H1 (cell line): ENCODE data around the gene TEN1. TPM values are rescaled to one million over a fixed set of nuclear protein-coding genes. Genes with fewer than 3 reads are reported as not detected.

Source experiments
- CTCF ChIA-PET: fragments of 300-600 bp; sonication (Branson Sonifier 250); formaldehyde crosslinking; loops from one replicate; lab custom pipeline; 2021; ENCODE audit not compliant: partially characterized antibody; lab: Charles Lee
- POLR2A ChIA-PET: fragments of 300-600 bp; sonication (Branson Sonifier 250); formaldehyde crosslinking; loops from one replicate; lab custom pipeline; 2021; ENCODE audit warnings: inconsistent platforms; ENCODE audit not compliant: partially characterized antibody; lab: Charles Lee
- DNase-seq, 2 experiments: peaks; one replicate each; pipeline versions ENCODE4 v3.0.0 to v3.0.0-alpha.2; 2010 to 2022; ENCODE audit warnings: low spot score in 2 of 2, low read depth in 1 of 2, mixed read lengths in 1 of 2
- FAIRE-seq: peaks from 2 replicates; lab custom pipeline; 2011; peaks lifted over from hg19 to GRCh38; lab: Jason Lieb, UNC
- H2AFZ ChIP-seq: 2 replicates; pipeline ENCODE4 v1.8.1; 2012; ENCODE audit warnings: low read length, inconsistent platforms
- H2AK5ac ChIP-seq: 2 replicates; pipeline ENCODE4 v1.6.1; 2013; ENCODE audit warnings: low read depth, low read length
- H2BK120ac ChIP-seq: replicated peaks from 2 replicates; pipeline ENCODE3; 2013; ENCODE audit warnings: low read depth, low read length, inconsistent platforms
- H2BK12ac ChIP-seq: 2 replicates; pipeline ENCODE4 v1.6.1; 2013; ENCODE audit warnings: low read depth, low read length
- H2BK15ac ChIP-seq: 2 replicates; pipeline ENCODE4 v1.6.1; 2013; ENCODE audit warnings: low read length
- H2BK20ac ChIP-seq: 2 replicates; pipeline ENCODE4 v1.6.1; 2013; ENCODE audit warnings: low read length
- H2BK5ac ChIP-seq: 2 replicates; pipeline ENCODE4 v1.6.1; 2013; ENCODE audit warnings: low read depth, low read length
- H3K14ac ChIP-seq: 2 replicates; pipeline ENCODE4 v1.6.1; 2013; ENCODE audit warnings: inconsistent platforms; ENCODE audit not compliant: insufficient read length
- H3K18ac ChIP-seq: 2 replicates; pipeline ENCODE4 v1.6.1; 2013; ENCODE audit warnings: low read length; ENCODE audit errors: extremely low read depth
- H3K23ac ChIP-seq: 2 replicates; pipeline ENCODE4 v1.6.1; 2013; ENCODE audit warnings: inconsistent platforms; ENCODE audit not compliant: insufficient read length
- H3K23me2 ChIP-seq: 2 replicates; pipeline ENCODE4 v1.6.1; 2013; ENCODE audit warnings: low read depth, low read length
- H3K27ac ChIP-seq: 2 replicates; pipeline ENCODE4 v1.6.1; 2011; ENCODE audit warnings: low read depth, low read length, inconsistent platforms
- H3K27me3 ChIP-seq, 4 experiments: replicated peaks in 1 of 4; 1 replicate in 1 of 4; 2 replicates in 3 of 4; pipeline versions ENCODE4 v1.6.1 to v1.8.1; 2011 to 2013; ENCODE audit warnings: low read length in 3 of 4, mild to moderate bottlenecking in 3 of 4, inconsistent platforms in 2 of 4, mixed read lengths in 2 of 4, moderate library complexity in 1 of 4; ENCODE audit not compliant: control insufficient read depth in 3 of 4, insufficient read depth in 3 of 4; ENCODE audit errors: extremely low read depth in 1 of 4
- H3K36me3 ChIP-seq, 4 experiments: 2 replicates each; pipeline versions ENCODE4 v1.6.1 to v1.8.1; 2011 to 2013; ENCODE audit warnings: mild to moderate bottlenecking in 4 of 4, low read length in 3 of 4, moderate library complexity in 2 of 4, control low read depth in 1 of 4, inconsistent platforms in 1 of 4; ENCODE audit not compliant: insufficient read depth in 4 of 4, control insufficient read depth in 2 of 4
- H3K4ac ChIP-seq: replicated peaks from 2 replicates; pipeline ENCODE3; 2013; ENCODE audit warnings: low read length, low read depth, mixed read lengths, inconsistent platforms; ENCODE audit not compliant: insufficient read length
- H3K4me1 ChIP-seq, 4 experiments: replicated peaks in 1 of 4; 1 replicate in 1 of 4; 2 replicates in 3 of 4; pipeline versions ENCODE4 v1.6.1 to v1.8.1; 2011 to 2013; ENCODE audit warnings: low read length in 3 of 4, inconsistent platforms in 2 of 4, mixed read lengths in 1 of 4; ENCODE audit not compliant: insufficient read depth in 4 of 4, control insufficient read depth in 3 of 4
- H3K4me2 ChIP-seq, 2 experiments: 2 replicates each; pipeline versions ENCODE4 v1.6.1 to v1.8.1; 2011 to 2013; ENCODE audit warnings: low read depth in 2 of 2, low read length in 2 of 2, control low read depth in 1 of 2, inconsistent platforms in 1 of 2, mild to moderate bottlenecking in 1 of 2; ENCODE audit not compliant: insufficient read depth in 1 of 2
- H3K4me3 ChIP-seq, 4 experiments: fragments of 200-600, 300-600 bp in 1 of 4; sonication (generic), shearing (Covaris generic), sonication (Bioruptor Twin) in 1 of 4; 2 replicates each; pipeline versions ENCODE4 v1.5.1 to v1.8.1; 2011 to 2016; ENCODE audit warnings: low read length in 4 of 4, low read depth in 3 of 4, control low read depth in 2 of 4, inconsistent platforms in 2 of 4, mild to moderate bottlenecking in 2 of 4, mixed read lengths in 1 of 4, moderate library complexity in 1 of 4; ENCODE audit not compliant: insufficient read depth in 2 of 4; ENCODE audit errors: extremely low read depth in 1 of 4
- H3K56ac ChIP-seq: replicated peaks from 2 replicates; pipeline ENCODE3; 2013; ENCODE audit warnings: low read depth, mild to moderate bottlenecking, mixed read lengths, low read length, inconsistent platforms; ENCODE audit not compliant: insufficient read length
- H3K79me1 ChIP-seq: 2 replicates; pipeline ENCODE4 v1.6.1; 2013; ENCODE audit warnings: low read depth, low read length, control low read depth
- H3K79me2 ChIP-seq, 2 experiments: 2 replicates each; pipeline versions ENCODE4 v1.6.1 to v1.8.1; 2012 to 2013; ENCODE audit warnings: low read length in 2 of 2, mild to moderate bottlenecking in 2 of 2, inconsistent platforms in 1 of 2; ENCODE audit not compliant: insufficient read depth in 2 of 2, control insufficient read depth in 1 of 2
- H3K9ac ChIP-seq, 4 experiments: replicated peaks in 1 of 4; 1 replicate in 1 of 4; 2 replicates in 3 of 4; pipeline versions ENCODE4 v1.6.1 to v1.8.1; 2011 to 2013; ENCODE audit warnings: low read depth in 3 of 4, low read length in 3 of 4, control low read depth in 2 of 4, mild to moderate bottlenecking in 2 of 4, moderate library complexity in 2 of 4, inconsistent platforms in 1 of 4; ENCODE audit errors: extremely low read depth in 1 of 4
- H3K9me3 ChIP-seq, 2 experiments: 2 replicates each; pipeline versions ENCODE4 v1.6.1 to v1.8.1; 2012 to 2013; ENCODE audit warnings: mild to moderate bottlenecking in 2 of 2, moderate library complexity in 2 of 2, control low read depth in 1 of 2, inconsistent platforms in 1 of 2, low read depth in 1 of 2, low read length in 1 of 2, mixed read lengths in 1 of 2; ENCODE audit not compliant: insufficient read depth in 2 of 2
- H4K20me1 ChIP-seq, 2 experiments: replicated peaks in 1 of 2; 2 replicates each; pipeline versions ENCODE3 to v1.8.1; 2011 to 2013; ENCODE audit warnings: inconsistent platforms in 2 of 2, low read length in 2 of 2, mild to moderate bottlenecking in 1 of 2; ENCODE audit not compliant: insufficient read depth in 2 of 2, control insufficient read depth in 1 of 2
- H4K5ac ChIP-seq: 2 replicates; pipeline ENCODE4 v1.6.1; 2013; ENCODE audit warnings: low read length, low read depth, mixed read lengths, inconsistent platforms; ENCODE audit not compliant: insufficient read length
- H4K8ac ChIP-seq: 2 replicates; pipeline ENCODE4 v1.8.0; 2013; ENCODE audit warnings: mild to moderate bottlenecking, moderate library complexity, low read length, inconsistent platforms; ENCODE audit not compliant: insufficient read depth; ENCODE audit errors: extremely low read depth
- H4K91ac ChIP-seq: replicated peaks from 2 replicates; pipeline ENCODE3; 2013; ENCODE audit warnings: low read length, mixed read lengths, inconsistent platforms; ENCODE audit not compliant: insufficient read length
- CTCF ChIP-seq, 3 experiments: IDR thresholded peaks; 1 replicate in 2 of 3; 2 replicates in 1 of 3; pipeline versions ENCODE4 v1.5.1 to v1.6.1; 2011; ENCODE audit warnings: low read length in 3 of 3, mild to moderate bottlenecking in 3 of 3, inconsistent platforms in 2 of 3, low read depth in 1 of 3, moderate library complexity in 1 of 3; ENCODE audit not compliant: insufficient read depth in 1 of 3; ENCODE audit errors: control extremely low read depth in 1 of 3
- KDM1A ChIP-seq: fragments of 200-600, 300-600 bp; sonication (generic); IDR thresholded peaks from 2 replicates; pipeline ENCODE4 v1.7.1; 2016; ENCODE audit warnings: mild to moderate bottlenecking, low read length, borderline replicate concordance
- WGBS, 2 experiments: shearing (Covaris generic) in 1 of 2; methylation state at CpG; one replicate each; pipeline versions ENCODE4 v1.1.6 to v1.1.7; 2013 to 2015; ENCODE audit warnings: low lambda C conversion rate in 2 of 2, mixed read lengths in 2 of 2, inconsistent platforms in 1 of 2, low coverage in 1 of 2, missing lambda C conversion rate in 1 of 2; ENCODE audit not compliant: insufficient replicate concordance in 2 of 2, insufficient coverage in 1 of 2, insufficient read length in 1 of 2; ENCODE audit errors: extremely low coverage in 1 of 2, missing lambda C conversion rate in 1 of 2; 5-methylcytosine and 5-hydroxymethylcytosine counted together
- polyA plus RNA-seq, 7 experiments: library from polyadenylated mRNA; depleted of rRNA in 3 of 7; stranded (reverse) in 5 of 7; unstranded in 2 of 7; fragments of >200 nt in 5 of 7; fragments of 200-250 nt in 2 of 7; gene quantifications; 1 replicate in 5 of 7; 2 replicates in 1 of 7; 4 replicates in 1 of 7; pipeline versions ENCODE4 v1.2.1 to v1.2.3, GENCODE V29; 2011 to 2013; ENCODE audit warnings: missing spikeins in 2 of 7, mixed read lengths in 2 of 7
- total RNA-seq: library from RNA; stranded (reverse); fragmentation: NEBNext Ultra II Directional; extraction: Animal tissue kit (Norgen Biotek cat#: 25700); gene quantifications from 2 replicates; pipeline ENCODE4 v1.2.1, GENCODE V29; 2021

The TEN1 gene
- total and polyA plus RNA-seq, 2 of the 8 experiments (the other 6 are each of a cell fraction or from before 2014, with no cell fraction given) = 15.9 to 18.7 TPM

DNA sequence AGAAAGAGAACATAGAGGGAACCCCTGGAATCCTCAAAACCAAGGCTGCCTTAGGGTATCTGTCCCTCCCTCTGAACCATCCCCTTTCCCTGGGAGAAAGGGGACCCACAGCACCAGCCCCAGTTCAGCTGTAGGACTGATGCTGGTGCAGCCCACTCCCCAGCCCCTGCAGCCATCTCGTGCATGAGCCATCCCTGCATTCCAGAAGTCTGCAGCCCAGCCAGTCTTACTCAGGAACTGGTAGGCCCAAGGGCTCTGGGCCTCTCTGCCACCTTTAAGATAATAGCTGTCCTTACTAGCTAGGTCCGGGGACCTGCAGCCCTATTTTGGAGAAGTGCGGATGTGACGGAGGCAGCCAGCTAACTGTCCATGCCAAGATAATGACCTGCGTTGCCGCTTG is 54.1 kb downstream of the TEN1 start:
- DNase-seq (no peak), FAIRE-seq (no peak)
- Histone ChIP-seq H3K56ac (no peak overlapping the region), H3K79me1 (no peaks in the 10 kb centered on the region), H3K14ac (no peak overlapping the region), H3K4me3 (no peak overlapping the region), H3K79me2 (no peaks in the 10 kb centered on the region), H4K91ac (no peak overlapping the region), H2AK5ac (no peak overlapping the region), H3K9me3 (no peaks in the 10 kb centered on the region), H3K18ac (no peak overlapping the region), H2BK20ac (no peak overlapping the region), H2BK15ac (no peak overlapping the region), H3K23ac (no peak overlapping the region), H2BK5ac (no peak overlapping the region), H4K20me1 (peaks cover 0 to 2% of the 10 kb centered on the region in 2 experiments), H3K4ac (no peak overlapping the region), H3K9ac (no peak overlapping the region), H3K4me1 (peaks cover 0 to 17% (median 9%) of the 10 kb centered on the region in 4 experiments; a peak in 6 of 7 replicates), H3K23me2 (no peaks in the 10 kb centered on the region), H3K27ac (no peak overlapping the region), H4K5ac (no peak overlapping the region), H3K36me3 (no peaks in the 10 kb centered on the region; a peak in 1 of 8 replicates), H3K4me2 (no peak overlapping the region), H2BK12ac (no peak overlapping the region)
- POLR2A ChIA-PET = interaction anchor here (0.7 to 3.0 kb wide), 3 partner anchors 19 to 90 kb away, joined by 3 to 9 read pairs (median 4); partner anchors contain the start of gene ZACN
- 92% methylated on average over 6 of the region's 6 CpGs; no CpG with 5 or more reads in 1 of the 2 experiments for WGBS, 2 experiments
- CTCF ChIA-PET = interaction anchor here (0.6 to 13.7 kb wide), 8 partner anchors 8 to 364 kb away, joined by 3 to 229 read pairs (median 4); partner anchors contain the start of gene CDK3
- TF ChIP-seq KDM1A (no peak), CTCF (IDR thresholded peaks at IDR 0.05; ENCODE audit: control extremely low read depth in 1 of 3, insufficient read depth in 1 of 3, low read depth in 1 of 3, low read length in 3 of 3) (no peak)
- TF ChIP-seq, all 59 proteins: peak for 0
- Histone ChIP-seq H2BK120ac (no peak overlapping the region), H3K27me3 (no peaks in the 10 kb centered on the region), H2AFZ (no peak overlapping the region), H4K8ac (no peak overlapping the region)
